Thyroid gland (tissue), 4 donors: ENCODE measurements around the gene NAV3. TPM values are rescaled to one million over a fixed set of nuclear protein-coding genes. Genes with fewer than 3 reads are reported as not detected.

ENCODE experiments used
- DNase-seq, 2 donors: peaks; one replicate each; pipeline ENCODE4 v3.0.0-alpha.2; 2019
- H3K27ac ChIP-seq, 3 donors: fragments of 200-600 bp; sonication (generic); 1 replicate in 2 of 3; 2 replicates in 1 of 3; pipeline ENCODE4 v1.5.1; 2016 to 2019; ENCODE audit warnings: mild to moderate bottlenecking in 1 of 3, moderate library complexity in 1 of 3
- H3K27me3 ChIP-seq: fragments of 200-600 bp; sonication (generic); one replicate; pipeline ENCODE4 v1.5.1; 2019
- H3K36me3 ChIP-seq, 2 donors: fragments of 200-600 bp; sonication (generic); one replicate each; pipeline ENCODE4 v1.5.1; 2016 to 2019
- H3K4me1 ChIP-seq, 2 donors: fragments of 200-600 bp; sonication (generic); one replicate each; pipeline ENCODE4 v1.5.1; 2017 to 2019
- H3K4me3 ChIP-seq, 3 donors: fragments of 200-600 bp; sonication (generic); replicated peaks in 1 of 3; 1 replicate in 2 of 3; 2 replicates in 1 of 3; pipeline ENCODE4 v1.5.1; 2016; ENCODE audit warnings: mild to moderate bottlenecking in 1 of 3
- H3K9me3 ChIP-seq: fragments of 200-600 bp; sonication (generic); one replicate; pipeline ENCODE4 v1.5.1; 2017
- POLR2A ChIP-seq, 2 donors: fragments of 450-650 bp; IDR thresholded peaks; one replicate each; pipeline ENCODE4 v1.6.1; 2017; ENCODE audit warnings: antibody characterized with exemption in 2 of 2, mild to moderate bottlenecking in 2 of 2, moderate library complexity in 1 of 2
- WGBS, 2 donors: methylation state at CpG; one replicate each; pipeline ENCODE4 v1.1.5; 2017; 5-methylcytosine and 5-hydroxymethylcytosine counted together
- intact Hi-C: fragments of 100-400 bp; cut with DNase I; formaldehyde crosslinking; loops from one replicate; pipeline ENCODE4 v1.15.1; 2023
- total RNA-seq, 4 donors: library from RNA; depleted of rRNA; stranded (reverse); fragments of >200 nt; gene quantifications; one replicate each; pipeline ENCODE4 v1.2.3, GENCODE V29; 2016
- TF ChIP-seq, protein P1 (sequence below), 6 experiments: fragments of 200-600 bp in 3 of 6; fragments of 450-650 bp in 3 of 6; sonication (generic) in 3 of 6; IDR thresholded peaks; one replicate each; pipeline ENCODE4 v1.5.1; 2016 to 2019; ENCODE audit warnings: antibody characterized with exemption in 6 of 6, mild to moderate bottlenecking in 2 of 6, inconsistent platforms in 1 of 6, moderate library complexity in 1 of 6

NAV3 gene
- total RNA-seq, 4 donors from 2014 or later = 5.7 to 21.9 (median 7.6) TPM

DNA sequence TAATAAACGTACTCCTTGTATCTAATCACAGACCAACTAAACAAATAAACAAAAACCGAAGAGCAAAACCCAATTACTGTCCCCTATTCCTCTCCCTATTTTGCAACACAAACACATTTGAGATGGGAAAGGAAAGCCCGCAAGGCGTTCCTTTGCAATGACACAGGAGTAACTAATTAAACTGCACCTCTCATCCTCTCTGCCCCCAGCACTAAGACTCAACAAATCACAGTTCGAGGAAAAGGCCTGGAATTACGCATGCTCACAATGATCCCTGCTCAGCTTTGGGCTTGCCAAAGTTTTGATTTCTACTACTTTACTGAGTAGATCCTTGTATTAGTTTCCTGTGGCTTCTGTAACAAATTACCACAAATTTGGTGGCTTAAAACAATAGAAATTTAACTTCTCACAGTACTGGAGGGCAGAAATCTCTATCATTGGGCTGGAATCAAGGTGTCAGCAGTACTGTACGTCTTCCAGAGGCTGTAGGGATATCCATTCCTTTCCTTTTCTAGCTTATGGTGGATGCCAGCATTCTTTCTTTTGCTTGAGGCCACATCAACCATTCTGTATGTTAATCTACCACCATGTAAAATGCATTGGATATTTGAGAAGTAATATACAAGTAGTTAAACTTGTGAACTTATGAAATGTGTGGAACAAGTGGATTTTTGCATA, 123.0 kb downstream of the NAV3 start:
- 80 to 83% methylated on average over 7 of the region's 7 CpGs for WGBS, 2 donors
- Histone ChIP-seq H3K27me3 (no peaks in the 10 kb centered on the region), H3K27ac (no peak overlapping the region), H3K36me3 (no peaks in the 10 kb centered on the region), H3K4me3 (no peak overlapping the region), H3K4me1 (no peaks in the 10 kb centered on the region), H3K9me3 (no peaks in the 10 kb centered on the region)
- intact Hi-C loops = no loop called here
- no peak for TF ChIP-seq POLR2A (IDR thresholded peaks at IDR 0.05)
- TF ChIP-seq, protein P1, sequence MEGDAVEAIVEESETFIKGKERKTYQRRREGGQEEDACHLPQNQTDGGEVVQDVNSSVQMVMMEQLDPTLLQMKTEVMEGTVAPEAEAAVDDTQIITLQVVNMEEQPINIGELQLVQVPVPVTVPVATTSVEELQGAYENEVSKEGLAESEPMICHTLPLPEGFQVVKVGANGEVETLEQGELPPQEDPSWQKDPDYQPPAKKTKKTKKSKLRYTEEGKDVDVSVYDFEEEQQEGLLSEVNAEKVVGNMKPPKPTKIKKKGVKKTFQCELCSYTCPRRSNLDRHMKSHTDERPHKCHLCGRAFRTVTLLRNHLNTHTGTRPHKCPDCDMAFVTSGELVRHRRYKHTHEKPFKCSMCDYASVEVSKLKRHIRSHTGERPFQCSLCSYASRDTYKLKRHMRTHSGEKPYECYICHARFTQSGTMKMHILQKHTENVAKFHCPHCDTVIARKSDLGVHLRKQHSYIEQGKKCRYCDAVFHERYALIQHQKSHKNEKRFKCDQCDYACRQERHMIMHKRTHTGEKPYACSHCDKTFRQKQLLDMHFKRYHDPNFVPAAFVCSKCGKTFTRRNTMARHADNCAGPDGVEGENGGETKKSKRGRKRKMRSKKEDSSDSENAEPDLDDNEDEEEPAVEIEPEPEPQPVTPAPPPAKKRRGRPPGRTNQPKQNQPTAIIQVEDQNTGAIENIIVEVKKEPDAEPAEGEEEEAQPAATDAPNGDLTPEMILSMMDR (IDR thresholded peaks at IDR 0.05) = no peak
- no peak for DNase-seq

DNA sequence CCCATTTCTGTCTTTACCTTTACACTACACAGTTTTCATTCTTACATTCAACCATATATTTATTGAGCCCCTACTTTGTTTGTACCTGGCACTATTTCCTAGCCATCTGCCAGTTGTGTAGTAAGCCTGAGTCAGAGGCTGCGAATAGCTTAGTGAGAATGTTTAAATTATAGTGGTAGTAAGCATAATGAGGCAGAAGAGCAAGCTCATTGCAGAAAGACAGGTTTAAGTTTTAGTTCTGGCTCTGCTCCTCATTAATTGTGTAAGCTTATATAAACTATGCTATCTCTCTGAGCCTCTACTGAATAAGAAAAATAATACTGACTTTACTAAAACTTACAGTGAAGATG, 123.5 kb downstream of the NAV3 start:
- H3K4me3 ChIP-seq = no peak overlapping the region
- no peak overlapping the region for H3K27ac ChIP-seq
- intact Hi-C loops = no loop called here
- H3K4me1 ChIP-seq = no peaks in the 10 kb centered on the region
- no peak for TF ChIP-seq POLR2A (IDR thresholded peaks at IDR 0.05)
- TF ChIP-seq, protein P1 (IDR thresholded peaks at IDR 0.05) = no peak
- H3K9me3 ChIP-seq = no peaks in the 10 kb centered on the region
- no peaks in the 10 kb centered on the region for H3K36me3 ChIP-seq
- H3K27me3 ChIP-seq = no peaks in the 10 kb centered on the region
- WGBS, 2 donors = 89 to 94% methylated on average over 1 of the region's 1 CpG
- DNase-seq = no peak

DNA sequence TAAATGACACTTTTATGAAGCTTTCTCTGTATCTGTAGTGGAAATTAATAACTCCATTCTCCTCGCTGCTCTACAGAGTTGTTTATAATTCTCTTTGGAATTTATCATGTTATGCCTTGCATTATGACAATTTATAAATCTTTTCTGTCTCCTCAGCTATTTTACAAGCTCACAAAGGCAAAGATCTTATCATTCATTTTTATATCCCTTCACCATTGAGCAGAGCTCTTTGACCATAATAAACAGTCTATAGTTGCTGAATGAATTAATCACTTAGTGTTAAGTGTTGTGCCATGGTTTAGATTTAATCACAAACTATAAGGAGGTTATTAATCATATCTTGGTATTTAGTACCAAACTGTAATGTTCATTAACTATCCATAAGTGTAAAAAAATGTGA, 126.4 kb downstream of the NAV3 start:
- intact Hi-C loops = no loop called here
- Histone ChIP-seq H3K9me3 (no peaks in the 10 kb centered on the region), H3K27ac (no peak overlapping the region), H3K27me3 (no peaks in the 10 kb centered on the region), H3K36me3 (no peaks in the 10 kb centered on the region), H3K4me1 (no peaks in the 10 kb centered on the region), H3K4me3 (no peak overlapping the region)
- no peak for DNase-seq
- WGBS, 2 donors = 82 to 91% methylated on average over 1 of the region's 1 CpG
- TF ChIP-seq, protein P1 (IDR thresholded peaks at IDR 0.05) = no peak
- no peak for TF ChIP-seq POLR2A (IDR thresholded peaks at IDR 0.05)

DNA sequence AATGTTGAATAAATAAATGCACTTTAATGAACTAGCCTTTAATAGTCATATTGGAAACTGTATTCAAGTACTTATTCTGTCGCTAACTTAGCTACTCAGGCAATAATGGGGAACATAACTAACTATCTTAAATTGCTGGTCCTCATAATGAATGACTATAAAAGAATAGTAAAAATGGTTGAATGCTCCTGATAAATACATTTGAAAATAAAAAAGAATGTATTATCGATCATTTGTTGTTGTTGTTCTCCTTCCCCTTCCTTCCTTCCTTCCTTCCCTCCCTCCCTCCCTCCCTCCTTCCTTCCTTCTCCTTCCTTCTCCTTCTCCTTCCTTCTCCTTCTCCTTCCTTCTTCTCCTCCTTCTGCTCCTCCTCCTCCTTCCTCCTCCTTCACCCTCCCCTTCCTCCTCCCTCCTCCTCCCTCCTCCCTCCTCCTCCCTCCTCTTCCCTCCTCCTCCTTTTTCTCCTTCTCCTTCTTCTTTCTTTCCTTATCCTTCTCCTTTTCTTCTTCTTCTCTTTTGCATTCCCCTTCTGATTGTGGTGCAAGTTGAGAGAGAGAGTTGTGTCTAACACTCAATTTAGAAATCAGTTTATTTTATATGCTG, 133.0 kb downstream of the NAV3 start:
- H3K9me3 ChIP-seq = no peaks in the 10 kb centered on the region
- WGBS, 2 donors = 86 to 96% methylated on average over 2 of the region's 2 CpGs
- no peak overlapping the region for H3K4me3 ChIP-seq
- no peak for DNase-seq
- TF ChIP-seq, protein P1 (IDR thresholded peaks at IDR 0.05) = no peak
- no peak for TF ChIP-seq POLR2A (IDR thresholded peaks at IDR 0.05)
- no peaks in the 10 kb centered on the region for H3K36me3 ChIP-seq
- H3K27me3 ChIP-seq = no peaks in the 10 kb centered on the region
- no peak overlapping the region for H3K27ac ChIP-seq
- intact Hi-C loops = no loop called here
- no peaks in the 10 kb centered on the region for H3K4me1 ChIP-seq

DNA sequence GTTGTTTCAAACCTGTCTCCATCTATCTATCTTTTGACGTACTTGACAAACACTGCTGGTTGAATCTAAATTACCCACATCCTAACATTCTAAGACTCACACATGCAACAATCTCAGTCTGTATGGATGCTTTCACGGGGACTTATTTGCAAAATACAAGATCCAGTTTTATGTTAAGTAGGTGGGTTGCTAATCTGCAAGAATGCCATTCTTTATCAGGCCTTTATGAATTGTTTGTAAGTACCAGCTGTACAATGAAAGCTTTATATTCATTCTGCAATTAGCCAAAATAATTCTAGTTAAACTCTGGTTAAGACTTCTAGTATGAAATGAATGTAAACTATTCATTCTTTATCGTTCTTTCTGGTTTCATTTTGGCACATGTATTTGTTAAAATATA, 135.1 kb downstream of the NAV3 start:
- Histone ChIP-seq H3K36me3 (no peaks in the 10 kb centered on the region), H3K9me3 (no peaks in the 10 kb centered on the region), H3K4me1 (no peaks in the 10 kb centered on the region), H3K4me3 (no peak overlapping the region), H3K27me3 (no peaks in the 10 kb centered on the region), H3K27ac (no peak overlapping the region)
- 49 to 58% methylated on average over 3 of the region's 3 CpGs for WGBS, 2 donors
- intact Hi-C loops = no loop called here
- DNase-seq = no peak
- TF ChIP-seq, protein P1 (IDR thresholded peaks at IDR 0.05) = no peak
- TF ChIP-seq POLR2A (IDR thresholded peaks at IDR 0.05) = no peak
